Endothelial cell (in vitro differentiated cells): ENCODE results near the gene ELAPOR1. TPM values are rescaled to one million over a fixed set of nuclear protein-coding genes. Genes with fewer than 3 reads are reported as not detected.

Experiments used
- DNase-seq: peaks from one replicate; pipeline ENCODE4 v3.0.0; 2021; ENCODE audit warnings: low spot score
- H3K27ac Mint-ChIP-seq: one replicate; pipeline ENCODE4 v1.8.0; 2021; ENCODE audit warnings: mixed read lengths, inconsistent platforms; ENCODE audit not compliant: unreplicated experiment
- H3K27me3 Mint-ChIP-seq: one replicate; pipeline ENCODE4 v1.8.0; 2021; ENCODE audit warnings: mild to moderate bottlenecking, moderate library complexity, mixed read lengths, inconsistent platforms; ENCODE audit not compliant: unreplicated experiment
- H3K36me3 Mint-ChIP-seq: one replicate; pipeline ENCODE4 v1.8.0; 2021; ENCODE audit warnings: mild to moderate bottlenecking, low read depth, mixed read lengths, inconsistent platforms; ENCODE audit not compliant: unreplicated experiment
- H3K4me1 Mint-ChIP-seq: one replicate; pipeline ENCODE4 v1.8.0; 2021; ENCODE audit warnings: mild to moderate bottlenecking, mixed read lengths, inconsistent platforms; ENCODE audit not compliant: unreplicated experiment
- H3K4me3 Mint-ChIP-seq: one replicate; pipeline ENCODE4 v1.8.0; 2021; ENCODE audit warnings: mild to moderate bottlenecking, mixed read lengths, inconsistent platforms; ENCODE audit not compliant: unreplicated experiment
- H3K9me3 Mint-ChIP-seq: one replicate; pipeline ENCODE4 v1.8.0; 2021; ENCODE audit warnings: mixed read lengths, inconsistent platforms; ENCODE audit not compliant: unreplicated experiment
- total RNA-seq: library from RNA; stranded (reverse); fragmentation: NEBNext Ultra II Directional; extraction: Animal tissue kit (Norgen Biotek cat#: 25700); gene quantifications from one replicate; pipeline ENCODE4 v1.2.1, GENCODE V29; 2021; ENCODE audit not compliant: unreplicated experiment
- TF ChIP-seq, protein P1 (sequence below): fragments of 200-600 bp; sonication (generic); IDR thresholded peaks from one replicate; pipeline ENCODE4 v1.5.0; 2021; ENCODE audit warnings: antibody characterized with exemption; ENCODE audit not compliant: unreplicated experiment

ELAPOR1 gene
- total RNA-seq, 1 donor from 2014 or later, result 0.26 TPM

DNA sequence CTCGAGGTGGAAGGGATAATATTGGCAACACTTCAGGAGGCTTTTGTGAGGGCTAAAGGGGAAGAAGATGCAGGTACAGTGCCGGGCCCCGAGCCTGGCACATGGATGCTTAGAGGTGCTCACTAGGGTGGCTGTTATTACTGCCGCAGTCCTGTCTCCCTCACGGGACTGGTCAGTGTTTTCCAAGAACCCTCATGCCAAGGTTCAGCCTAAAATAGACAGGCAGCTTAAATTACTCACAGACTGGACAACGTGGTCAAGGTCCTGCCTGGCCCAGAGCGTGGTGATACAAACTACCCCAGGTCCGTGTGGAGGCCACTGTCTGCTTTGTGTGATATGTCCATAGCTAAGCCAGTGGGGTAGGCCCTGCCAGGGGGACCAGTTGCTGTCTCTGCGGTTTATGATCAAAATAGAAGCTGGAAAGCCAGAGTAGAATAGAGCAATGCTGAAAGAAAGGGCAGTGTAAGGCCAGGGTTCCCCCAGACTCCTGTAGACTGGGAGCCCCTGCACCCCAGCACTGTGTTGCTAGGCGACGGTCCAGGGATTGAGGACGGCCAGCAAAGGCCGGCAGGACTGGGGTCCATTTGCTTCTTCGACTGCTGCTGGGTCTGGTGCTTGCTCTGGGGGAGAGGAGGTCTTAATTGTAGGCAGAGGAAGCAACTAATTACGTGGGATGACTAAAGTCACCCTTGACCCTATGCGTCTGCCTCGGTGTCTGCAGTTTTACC, 36.1 kb downstream of the ELAPOR1 start:
- H3K4me1 Mint-ChIP-seq, result peaks cover 6% of the 10 kb centered on the region
- no peak for DNase-seq
- peak overlapping the region; percentile 48 for H3K4me3 Mint-ChIP-seq

DNA sequence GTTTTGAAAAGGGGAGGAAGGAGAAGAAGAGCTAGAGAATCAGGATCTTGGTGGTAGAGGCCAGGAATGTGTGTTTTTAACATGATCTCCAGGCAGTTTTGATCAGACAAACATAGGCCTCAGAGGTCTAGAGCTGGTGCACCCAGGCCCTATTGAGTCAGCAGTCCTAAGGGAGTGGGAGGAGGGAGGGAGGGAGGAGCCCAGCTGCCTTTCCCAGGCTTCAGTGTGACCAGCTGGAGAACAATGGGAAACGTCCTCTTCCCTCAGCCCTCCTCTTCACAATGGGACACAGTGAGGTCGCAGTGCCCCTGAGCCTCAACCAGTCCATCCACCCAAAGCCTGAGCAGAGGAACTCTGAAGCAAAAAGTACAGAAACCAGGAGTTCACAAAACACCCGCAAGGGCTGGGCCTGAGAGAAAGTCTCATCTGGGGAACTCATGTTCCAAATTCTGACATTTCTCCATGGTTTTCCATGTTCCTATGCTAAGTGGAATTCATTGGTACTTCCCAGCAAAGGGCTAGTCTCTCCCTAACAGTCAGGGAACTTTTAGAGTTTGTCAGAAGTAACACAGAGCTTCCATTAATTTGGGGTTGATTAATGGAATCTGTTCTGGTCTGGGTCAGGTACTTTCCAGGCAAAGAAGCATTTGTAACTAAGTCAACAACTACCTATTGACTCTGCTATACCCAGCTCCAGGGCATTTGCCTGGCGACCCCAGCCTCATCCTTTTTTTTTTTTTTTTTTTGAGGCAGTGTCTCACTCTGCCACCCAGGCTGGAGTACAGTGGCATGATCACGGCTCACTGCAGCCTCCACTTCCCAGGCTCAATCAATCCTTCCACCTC, 37.5 kb downstream of the ELAPOR1 start:
- Mint-ChIP-seq H3K36me3 (no peaks in the 10 kb centered on the region), H3K4me3 (no peak overlapping the region), H3K4me1 (peaks cover 6% of the 10 kb centered on the region), H3K9me3 (no peaks in the 10 kb centered on the region), H3K27ac (peak overlapping the region; percentile 11), H3K27me3 (peaks cover 2% of the 10 kb centered on the region)
- TF ChIP-seq, protein P1, sequence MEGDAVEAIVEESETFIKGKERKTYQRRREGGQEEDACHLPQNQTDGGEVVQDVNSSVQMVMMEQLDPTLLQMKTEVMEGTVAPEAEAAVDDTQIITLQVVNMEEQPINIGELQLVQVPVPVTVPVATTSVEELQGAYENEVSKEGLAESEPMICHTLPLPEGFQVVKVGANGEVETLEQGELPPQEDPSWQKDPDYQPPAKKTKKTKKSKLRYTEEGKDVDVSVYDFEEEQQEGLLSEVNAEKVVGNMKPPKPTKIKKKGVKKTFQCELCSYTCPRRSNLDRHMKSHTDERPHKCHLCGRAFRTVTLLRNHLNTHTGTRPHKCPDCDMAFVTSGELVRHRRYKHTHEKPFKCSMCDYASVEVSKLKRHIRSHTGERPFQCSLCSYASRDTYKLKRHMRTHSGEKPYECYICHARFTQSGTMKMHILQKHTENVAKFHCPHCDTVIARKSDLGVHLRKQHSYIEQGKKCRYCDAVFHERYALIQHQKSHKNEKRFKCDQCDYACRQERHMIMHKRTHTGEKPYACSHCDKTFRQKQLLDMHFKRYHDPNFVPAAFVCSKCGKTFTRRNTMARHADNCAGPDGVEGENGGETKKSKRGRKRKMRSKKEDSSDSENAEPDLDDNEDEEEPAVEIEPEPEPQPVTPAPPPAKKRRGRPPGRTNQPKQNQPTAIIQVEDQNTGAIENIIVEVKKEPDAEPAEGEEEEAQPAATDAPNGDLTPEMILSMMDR, result no peak
- peak; percentile 37 for DNase-seq

More for the DNA sequence above, 36.1 kb downstream of the ELAPOR1 start:
- TF ChIP-seq, protein P1, result no peak
- Mint-ChIP-seq H3K9me3 (no peaks in the 10 kb centered on the region), H3K27me3 (peaks cover 2% of the 10 kb centered on the region), H3K36me3 (no peaks in the 10 kb centered on the region), H3K27ac (no peak overlapping the region)

DNA sequence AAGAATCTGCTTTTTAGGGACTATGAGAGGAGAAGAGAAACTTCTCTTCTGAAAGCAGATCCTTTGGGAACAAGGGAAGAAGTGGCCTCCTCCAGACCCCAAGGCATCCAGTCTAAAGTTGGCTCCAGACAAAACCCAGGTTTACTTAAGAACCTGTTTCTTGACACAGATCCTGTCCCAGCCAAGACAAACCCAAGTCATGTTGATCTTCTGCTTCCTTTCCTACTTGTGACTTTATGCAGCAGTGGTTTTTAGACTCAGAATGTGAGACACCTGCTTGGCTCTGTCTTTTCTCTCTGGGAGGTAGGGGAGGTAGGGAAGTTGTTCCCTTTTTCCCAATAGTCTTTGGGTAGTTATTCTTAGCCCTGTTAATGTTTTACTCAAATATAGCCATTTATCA, 38.3 kb downstream of the ELAPOR1 start:
- peaks cover 3% of the 10 kb centered on the region for H3K27me3 Mint-ChIP-seq
- H3K27ac Mint-ChIP-seq, result no peak overlapping the region
- TF ChIP-seq, protein P1, result no peak
- DNase-seq, result no peak
- H3K4me1 Mint-ChIP-seq, result peaks cover 6% of the 10 kb centered on the region
- H3K36me3 Mint-ChIP-seq, result no peaks in the 10 kb centered on the region
- H3K4me3 Mint-ChIP-seq, result no peak overlapping the region
- no peaks in the 10 kb centered on the region for H3K9me3 Mint-ChIP-seq

DNA sequence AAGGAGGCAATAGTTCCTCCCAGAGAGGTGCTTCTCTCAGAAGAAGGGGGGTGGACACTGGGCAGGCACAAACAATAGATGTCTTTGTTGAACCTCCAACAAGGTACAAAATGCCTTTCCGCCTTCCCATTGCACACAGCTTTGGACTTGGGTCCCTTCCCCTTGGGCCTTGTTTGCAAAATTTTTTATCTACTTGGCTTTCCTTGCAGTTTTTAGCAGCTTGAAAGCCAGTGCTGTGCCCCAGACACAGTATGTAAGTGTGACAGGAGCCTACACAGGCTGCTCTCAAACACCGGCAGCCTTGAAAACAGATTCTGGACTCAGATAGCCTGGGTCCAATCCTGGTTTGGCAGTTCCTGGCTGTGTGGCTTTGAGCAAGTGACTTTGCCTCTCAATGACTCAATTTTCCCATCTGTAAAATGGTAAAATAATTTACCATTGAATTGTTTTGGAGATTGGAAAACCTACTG, 43.0 kb downstream of the ELAPOR1 start:
- Mint-ChIP-seq H3K36me3 (no peaks in the 10 kb centered on the region), H3K27me3 (peaks cover 2% of the 10 kb centered on the region), H3K4me1 (peaks cover under 1% of the 10 kb centered on the region), H3K9me3 (no peaks in the 10 kb centered on the region), H3K4me3 (no peak overlapping the region), H3K27ac (no peak overlapping the region)
- TF ChIP-seq, protein P1, result no peak
- DNase-seq, result no peak
